Calu3 (cell line): ENCODE data around the gene KIF4A. TPM values are rescaled to one million over a fixed set of nuclear protein-coding genes. Genes with fewer than 3 reads are reported as not detected.

ENCODE experiments used
- BruUV-seq: library from RNA; stranded (reverse); fragments of 400-500 nt; replicated peaks from 2 replicates; lab custom pipeline; 2021; lab: Mats Ljungman, UMichigan
- CTCF ChIA-PET: fragments of 300-600 bp; sonication (Branson Sonifier 250); formaldehyde crosslinking; loops from one replicate; lab custom pipeline; 2022; ENCODE audit warnings: antibody characterized with exemption; lab: Charles Lee
- DNase-seq: peaks from one replicate; pipeline ENCODE4 v3.0.0; 2022
- H3K27ac Mint-ChIP-seq: one replicate; pipeline ENCODE4 v1.8.0; 2022; ENCODE audit warnings: mixed read lengths; ENCODE audit not compliant: unreplicated experiment
- H3K27me3 Mint-ChIP-seq: one replicate; pipeline ENCODE4 v1.8.0; 2022; ENCODE audit warnings: mixed read lengths; ENCODE audit not compliant: unreplicated experiment
- H3K36me3 Mint-ChIP-seq: one replicate; pipeline ENCODE4 v1.8.0; 2022; ENCODE audit warnings: mild to moderate bottlenecking, moderate library complexity, mixed read lengths; ENCODE audit not compliant: insufficient read depth, unreplicated experiment
- H3K4me1 Mint-ChIP-seq: one replicate; pipeline ENCODE4 v1.8.0; 2022; ENCODE audit warnings: mild to moderate bottlenecking, low read depth, mixed read lengths; ENCODE audit not compliant: unreplicated experiment
- H3K4me3 Mint-ChIP-seq: one replicate; pipeline ENCODE4 v1.8.0; 2022; ENCODE audit warnings: mild to moderate bottlenecking, low read depth, moderate library complexity, mixed read lengths; ENCODE audit not compliant: unreplicated experiment
- H3K9me3 Mint-ChIP-seq: one replicate; pipeline ENCODE4 v1.8.0; 2022; ENCODE audit warnings: low read depth, mixed read lengths; ENCODE audit not compliant: unreplicated experiment
- CTCF ChIP-seq: fragments of 200-600 bp; IDR thresholded peaks from one replicate; pipeline ENCODE4 v1.8.0; 2022; ENCODE audit warnings: antibody characterized with exemption; ENCODE audit not compliant: unreplicated experiment
- intact Hi-C: fragments of 100-400 bp; cut with micrococcal nuclease; formaldehyde crosslinking; loops from one replicate; pipeline ENCODE4 v1.10.0; 2022; ENCODE audit not compliant: unreplicated experiment
- total RNA-seq: library from RNA; stranded (reverse); gene quantifications from 2 replicates; pipeline ENCODE4 v1.2.3, GENCODE V29; 2022

The KIF4A gene
- total RNA-seq, 1 experiment from 2014 or later, result 30.9 TPM

GRCh38 chrX:70292788-70293187 is 2.9 kb downstream of the KIF4A start:
- no peak overlapping the region for H3K4me3 Mint-ChIP-seq

GRCh38 chrX:70293621-70294020 is 3.7 kb downstream of the KIF4A start:
- TF ChIP-seq CTCF, result no peak
- Mint-ChIP-seq H3K9me3 (no peaks in the 10 kb centered on the region), H3K4me1 (no peaks in the 10 kb centered on the region), H3K36me3 (peaks cover 22% of the 10 kb centered on the region), H3K27ac (no peak overlapping the region), H3K27me3 (no peaks in the 10 kb centered on the region), H3K4me3 (no peak overlapping the region)
- BruUV-seq, result no TSS peak
- CTCF ChIA-PET, result no interaction called here
- DNase-seq, result no peak
- intact Hi-C loops, result no loop called here

More at GRCh38 chrX:70292788-70293187, 2.9 kb downstream of the KIF4A start:
- intact Hi-C loops, result no loop called here
- no peak for DNase-seq
- Mint-ChIP-seq H3K27me3 (no peaks in the 10 kb centered on the region), H3K27ac (no peak overlapping the region), H3K9me3 (no peaks in the 10 kb centered on the region), H3K36me3 (peaks cover 22% of the 10 kb centered on the region), H3K4me1 (no peaks in the 10 kb centered on the region)
- no peak for TF ChIP-seq CTCF
- no TSS peak for BruUV-seq
- CTCF ChIA-PET, result no interaction called here

GRCh38 chrX:70301716-70302115 is 11.8 kb downstream of the KIF4A start:
- intact Hi-C loops, result no loop called here
- no peak for DNase-seq
- H3K27me3 Mint-ChIP-seq, result no peaks in the 10 kb centered on the region
- CTCF ChIA-PET, result interaction anchor here (0.6 kb wide), 1 partner anchor 13 kb away, joined by 3 read pairs; no protein-coding TSS in a partner anchor
- peaks cover 8% of the 10 kb centered on the region for H3K4me1 Mint-ChIP-seq
- no peaks in the 10 kb centered on the region for H3K9me3 Mint-ChIP-seq
- no TSS peak for BruUV-seq
- no peak overlapping the region for H3K4me3 Mint-ChIP-seq
- H3K27ac Mint-ChIP-seq, result no peak overlapping the region
- TF ChIP-seq CTCF, result no peak
- no peaks in the 10 kb centered on the region for H3K36me3 Mint-ChIP-seq

GRCh38 chrX:70313503-70313902 is 23.6 kb downstream of the KIF4A start:
- no peak overlapping the region for H3K27ac Mint-ChIP-seq
- H3K36me3 Mint-ChIP-seq, result peaks cover 14% of the 10 kb centered on the region
- no peaks in the 10 kb centered on the region for H3K9me3 Mint-ChIP-seq
- TF ChIP-seq CTCF, result no peak
- CTCF ChIA-PET, result no interaction called here
- DNase-seq, result no peak
- BruUV-seq, result no TSS peak
- intact Hi-C loops, result no loop called here
- no peak overlapping the region for H3K4me3 Mint-ChIP-seq
- no peaks in the 10 kb centered on the region for H3K4me1 Mint-ChIP-seq
- no peaks in the 10 kb centered on the region for H3K27me3 Mint-ChIP-seq
